Fibroblast of pulmonary artery (primary cell): ENCODE data around the gene DLK2.

ENCODE experiments used
- DNase-seq: peaks from one replicate; pipeline ENCODE4 v3.0.0-alpha.2; 2010; ENCODE audit warnings: low read depth
- H3K4me3 ChIP-seq: replicated peaks from 2 replicates; pipeline ENCODE4 v1.5.1; 2011; ENCODE audit warnings: low read depth, mild to moderate bottlenecking, control low read depth, low read length, moderate library complexity
- TF ChIP-seq, protein P1 (sequence below): IDR thresholded peaks from 2 replicates; pipeline ENCODE4 v1.5.1; 2011; ENCODE audit warnings: mild to moderate bottlenecking, control low read depth, low read length, inconsistent platforms; ENCODE audit errors: missing control alignments

Gene DLK2

GRCh38 chr6:43497129-43497396 lies 41.7 kb upstream of the DLK2 start:
- no peak for DNase-seq
- H3K4me3 ChIP-seq = no peak overlapping the region
- TF ChIP-seq, protein P1, sequence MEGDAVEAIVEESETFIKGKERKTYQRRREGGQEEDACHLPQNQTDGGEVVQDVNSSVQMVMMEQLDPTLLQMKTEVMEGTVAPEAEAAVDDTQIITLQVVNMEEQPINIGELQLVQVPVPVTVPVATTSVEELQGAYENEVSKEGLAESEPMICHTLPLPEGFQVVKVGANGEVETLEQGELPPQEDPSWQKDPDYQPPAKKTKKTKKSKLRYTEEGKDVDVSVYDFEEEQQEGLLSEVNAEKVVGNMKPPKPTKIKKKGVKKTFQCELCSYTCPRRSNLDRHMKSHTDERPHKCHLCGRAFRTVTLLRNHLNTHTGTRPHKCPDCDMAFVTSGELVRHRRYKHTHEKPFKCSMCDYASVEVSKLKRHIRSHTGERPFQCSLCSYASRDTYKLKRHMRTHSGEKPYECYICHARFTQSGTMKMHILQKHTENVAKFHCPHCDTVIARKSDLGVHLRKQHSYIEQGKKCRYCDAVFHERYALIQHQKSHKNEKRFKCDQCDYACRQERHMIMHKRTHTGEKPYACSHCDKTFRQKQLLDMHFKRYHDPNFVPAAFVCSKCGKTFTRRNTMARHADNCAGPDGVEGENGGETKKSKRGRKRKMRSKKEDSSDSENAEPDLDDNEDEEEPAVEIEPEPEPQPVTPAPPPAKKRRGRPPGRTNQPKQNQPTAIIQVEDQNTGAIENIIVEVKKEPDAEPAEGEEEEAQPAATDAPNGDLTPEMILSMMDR = no peak

DNA sequence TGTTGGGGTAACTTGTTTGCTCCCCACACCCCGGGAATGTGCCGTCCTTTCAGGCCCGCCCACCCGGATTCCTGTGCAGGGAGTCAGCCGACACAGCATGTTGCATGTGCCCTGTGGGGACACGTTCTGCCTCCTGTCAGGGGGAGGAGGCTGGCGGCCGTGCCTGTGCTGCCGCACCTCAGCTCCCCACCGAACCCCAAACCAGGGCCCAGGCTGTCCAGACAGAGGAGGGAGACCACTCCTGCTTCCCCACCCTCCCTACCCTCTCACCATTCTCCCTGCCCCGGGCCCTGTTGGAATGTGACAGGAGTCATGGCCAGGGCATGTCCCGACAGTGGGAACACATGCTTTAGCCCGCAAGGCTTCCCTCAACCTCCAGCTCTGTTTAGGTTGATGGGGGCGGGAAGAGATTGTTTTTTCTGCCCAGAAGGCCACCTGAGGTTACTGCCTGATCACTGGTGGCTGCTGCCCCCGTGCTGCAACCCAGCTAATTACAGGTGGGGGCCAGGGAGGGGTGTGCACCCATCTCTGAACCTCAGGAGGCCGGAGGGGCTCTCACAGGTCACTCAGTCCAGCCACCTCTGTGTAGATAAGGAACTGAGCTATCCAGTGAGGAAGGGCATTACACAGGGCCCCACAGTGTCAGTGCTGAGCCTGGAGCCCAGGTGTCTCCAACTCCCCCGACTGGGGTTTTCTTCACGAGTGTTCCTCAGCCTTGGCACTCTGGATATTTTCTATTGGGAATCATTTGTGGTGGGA lies 41.2 kb upstream of the DLK2 start:
- TF ChIP-seq, protein P1 = peak; percentile 51
- H3K4me3 ChIP-seq = no peak overlapping the region
- DNase-seq = peak; percentile 43

DNA sequence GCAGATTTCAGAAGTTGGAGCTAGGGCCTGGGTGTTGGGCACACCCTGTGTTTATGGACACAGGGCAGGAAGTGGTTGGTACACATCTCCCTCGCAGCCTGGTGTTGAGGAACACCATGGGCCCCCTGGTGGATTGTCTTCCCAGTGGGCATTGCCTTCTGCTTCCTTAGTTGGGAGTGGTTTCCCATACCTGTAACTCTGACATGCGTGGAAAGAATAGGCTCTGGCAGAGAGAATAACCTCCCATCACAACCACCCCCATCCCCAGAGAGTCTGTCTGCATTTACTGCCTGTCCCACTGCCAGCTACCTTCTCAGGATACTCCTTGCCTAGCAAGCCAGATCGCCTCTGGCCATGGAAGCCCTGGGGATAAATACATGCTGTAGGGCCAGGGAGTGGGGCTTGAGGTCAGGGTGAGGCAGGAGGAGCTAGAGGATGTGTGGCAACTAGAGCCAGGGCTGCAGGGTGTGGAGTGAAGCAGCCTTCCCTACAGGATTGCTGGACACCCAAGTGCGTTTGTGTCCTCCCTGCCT lies 40.1 kb upstream of the DLK2 start:
- H3K4me3 ChIP-seq = no peak overlapping the region
- DNase-seq = no peak

GRCh38 chr6:43494766-43495165 lies 39.4 kb upstream of the DLK2 start:
- H3K4me3 ChIP-seq = no peak overlapping the region
- no peak for DNase-seq
- TF ChIP-seq, protein P1 = no peak

More for the DNA sequence above, 40.1 kb upstream of the DLK2 start:
- TF ChIP-seq, protein P1 = peak; percentile 20

- TF ChIP-seq, protein P1 = no peak
- DNase-seq = no peak
- H3K4me3 ChIP-seq = no peak overlapping the region
Observed at GRCh38 chr6:43494321-43494720, 39.0 kb upstream of the DLK2 start.

- no peak for DNase-seq
- TF ChIP-seq, protein P1 = no peak
- no peak overlapping the region for H3K4me3 ChIP-seq
Observed at GRCh38 chr6:43493833-43494232, 38.5 kb upstream of the DLK2 start.

DNA sequence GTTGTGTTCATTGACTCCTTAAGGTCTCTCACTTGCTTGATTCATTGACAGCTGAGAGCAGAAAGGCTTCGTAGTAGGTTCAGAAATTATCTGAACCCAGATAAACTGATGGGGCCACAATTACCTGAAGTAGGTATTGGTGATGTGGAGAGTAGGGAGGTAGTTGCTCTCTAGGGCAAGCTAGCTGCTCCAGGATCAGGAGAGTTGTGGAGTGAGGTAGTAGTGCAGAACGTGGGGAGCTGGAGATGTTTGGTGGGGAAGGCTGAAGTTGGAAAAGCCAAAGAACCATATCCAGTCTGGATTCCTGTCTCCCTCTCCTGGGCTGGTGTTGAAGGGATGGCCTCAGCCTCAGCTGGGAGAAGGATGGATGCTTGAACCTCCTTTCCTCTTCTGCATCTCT lies 37.9 kb upstream of the DLK2 start:
- no peak overlapping the region for H3K4me3 ChIP-seq
- TF ChIP-seq, protein P1 = no peak
- no peak for DNase-seq
